Skeletal muscle tissue (tissue), 4 donors: ENCODE results near the gene STKLD1. TPM values are rescaled to one million over a fixed set of nuclear protein-coding genes. Genes with fewer than 3 reads are reported as not detected.
A peak's percentile ranks its signal among the peaks of the same experiment; 100 is the strongest.
"Not testable (repeated sequence)": the region's sequence is repeated elsewhere in the genome, so short reads cannot be mapped to it uniquely, and the experiment has no call there.

ENCODE experiments used
- H3K27ac ChIP-seq: one replicate; pipeline ENCODE4 v1.7.0; 2013; ENCODE audit warnings: mild to moderate bottlenecking, low read depth, low read length, inconsistent platforms
- H3K27me3 ChIP-seq, 3 donors: one replicate each; pipeline ENCODE4 v1.7.0; 2013; ENCODE audit warnings: low read length in 3 of 3; ENCODE audit not compliant: control insufficient read depth in 3 of 3, insufficient read depth in 3 of 3
- H3K36me3 ChIP-seq, 3 donors: one replicate each; pipeline ENCODE4 v1.7.0; 2013; ENCODE audit warnings: low read length in 3 of 3; ENCODE audit not compliant: control insufficient read depth in 3 of 3, insufficient read depth in 3 of 3
- H3K4me1 ChIP-seq, 3 donors: one replicate each; pipeline ENCODE4 v1.7.0; 2013; ENCODE audit warnings: low read length in 3 of 3, mild to moderate bottlenecking in 3 of 3; ENCODE audit not compliant: control insufficient read depth in 3 of 3, insufficient read depth in 3 of 3
- H3K4me3 ChIP-seq, 3 donors: one replicate each; pipeline ENCODE4 v1.7.0; 2013; ENCODE audit warnings: low read length in 3 of 3
- H3K9ac ChIP-seq, 3 donors: one replicate each; pipeline ENCODE4 v1.7.0; 2013; ENCODE audit warnings: low read length in 3 of 3, mild to moderate bottlenecking in 3 of 3, moderate library complexity in 2 of 3, low read depth in 1 of 3
- H3K9me3 ChIP-seq, 3 donors: one replicate each; pipeline ENCODE4 v1.7.0; 2013; ENCODE audit warnings: low read length in 3 of 3; ENCODE audit not compliant: control insufficient read depth in 3 of 3
- total RNA-seq: library from RNA; depleted of rRNA; stranded (reverse); fragments of >200 nt; gene quantifications from one replicate; pipeline ENCODE4 v1.2.3, GENCODE V29; 2014
- donor health status: Osteomylitis.

STKLD1 gene
- total RNA-seq, 1 donor from 2014 or later: 1.0 TPM

DNA sequence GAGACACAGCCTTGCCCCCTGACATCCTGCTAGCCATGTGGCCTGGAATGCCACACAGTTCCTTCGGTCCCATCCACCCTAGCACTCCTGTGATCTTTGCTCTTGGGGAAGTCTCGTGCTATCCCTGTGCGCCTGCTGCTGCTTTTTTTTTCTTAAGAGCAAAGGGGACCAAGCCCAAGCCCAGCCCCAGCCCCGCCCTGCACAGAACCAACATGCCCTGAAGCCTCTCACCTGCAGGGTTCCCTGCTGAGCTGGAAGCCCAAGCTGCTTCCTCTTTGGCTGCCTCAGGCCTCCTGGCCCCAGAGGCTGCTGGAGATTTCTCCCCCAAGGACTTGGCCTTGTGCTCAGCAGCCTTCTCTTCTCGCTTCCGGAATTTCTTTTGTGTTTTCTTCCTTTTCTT lies 42.0 kb upstream of the STKLD1 start:
- Histone ChIP-seq H3K9me3 (no peaks in the 10 kb centered on the region), H3K4me1 (peaks cover 18 to 30% (median 25%) of the 10 kb centered on the region in 3 donors), H3K27me3 (no peaks in the 10 kb centered on the region), H3K9ac (no peak overlapping the region), H3K27ac (no peak overlapping the region), H3K4me3 (peak overlapping the region in 1 of 3 donors; percentile 7), H3K36me3 (peaks cover 32 to 42% (median 37%) of the 10 kb centered on the region in 3 donors)

DNA sequence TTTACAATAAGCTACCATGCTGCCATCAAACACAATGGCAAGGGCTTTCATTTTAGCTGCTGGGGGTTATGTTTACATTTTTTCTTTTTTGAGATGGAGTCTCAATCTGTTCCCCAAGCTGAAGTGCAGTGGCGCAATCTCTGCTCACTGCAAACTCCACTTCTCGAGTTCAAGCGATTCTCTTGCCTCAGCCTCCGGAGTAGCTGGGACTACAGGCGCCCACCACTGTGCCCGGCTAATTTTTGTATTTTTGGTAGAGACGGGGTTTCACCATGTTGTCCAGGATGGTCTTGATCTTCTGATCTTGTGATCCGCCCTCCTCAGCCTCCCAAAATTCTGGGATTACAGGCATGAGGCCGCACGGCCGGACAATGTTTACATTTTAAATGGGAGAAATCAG lies 41.3 kb upstream of the STKLD1 start:
- peak overlapping the region in 2 of 3 donors; percentile 85 to 91 for H3K9ac ChIP-seq
- H3K36me3 ChIP-seq: peaks cover 38 to 43% (median 41%) of the 10 kb centered on the region in 3 donors
- H3K27me3 ChIP-seq, H3K27ac ChIP-seq, H3K9me3 ChIP-seq: not testable (repeated sequence)
- H3K4me3 ChIP-seq: peak overlapping the region in 2 of 3 donors; percentile 78 to 93
- peaks cover 19 to 36% (median 29%) of the 10 kb centered on the region in 3 donors for H3K4me1 ChIP-seq

DNA sequence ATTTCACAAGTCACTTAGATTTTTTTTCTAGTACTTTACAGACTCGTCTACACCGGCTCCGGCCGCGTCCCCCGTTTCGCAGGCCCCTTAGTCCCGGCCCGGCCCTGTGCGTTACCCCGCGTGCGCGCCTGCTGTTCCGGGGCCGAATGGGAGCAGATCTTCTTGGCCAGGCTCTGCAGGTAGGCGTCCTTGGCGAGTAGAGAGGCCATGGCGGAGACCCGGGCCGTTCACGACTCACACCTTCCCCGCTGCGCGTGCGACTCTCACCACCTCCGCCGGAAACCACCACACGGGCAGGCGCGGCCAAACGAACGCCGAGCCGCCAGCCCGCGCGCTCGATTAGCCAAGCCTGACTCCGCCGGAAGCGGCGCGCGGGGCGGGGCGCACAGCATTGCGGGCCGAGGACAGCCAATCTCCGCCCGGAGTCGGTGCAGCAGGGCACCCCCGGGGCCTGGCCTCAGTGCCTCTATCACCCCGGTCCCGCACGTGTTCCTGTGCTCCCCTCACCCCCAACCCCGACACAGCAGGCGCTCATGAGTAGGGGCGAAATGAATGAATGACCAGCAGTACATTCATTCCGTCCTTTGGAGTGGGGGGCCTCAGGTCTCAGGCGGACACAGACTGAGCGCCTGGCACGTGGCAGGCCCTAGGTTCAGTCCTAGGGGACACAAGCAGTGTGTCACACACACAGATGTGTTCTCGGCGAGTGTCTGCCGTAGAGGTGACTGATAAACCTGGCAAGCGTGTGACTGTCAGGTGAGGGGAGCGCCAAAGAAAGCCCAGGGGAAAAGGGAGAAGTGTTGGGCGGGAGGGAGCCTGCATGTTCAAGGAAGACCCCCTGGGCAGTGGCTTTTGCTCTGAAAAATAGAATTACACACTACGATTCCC lies 40.0 kb upstream of the STKLD1 start, which contains the start of gene SURF6:
Gene SURF6 (minus strand): TSS at position 265 of the 888 bp plus-strand sequence. CDS start 56 bp downstream, at position 209.
- Histone ChIP-seq H3K4me1 (peaks cover 25 to 47% (median 29%) of the 10 kb centered on the region in 3 donors), H3K4me3 (peak within 1 kb of the TSS; percentile 78 to 94 (median 93)), H3K27me3 (no peaks in the 10 kb centered on the region), H3K9me3 (no peaks in the 10 kb centered on the region), H3K27ac (peak within 1 kb of the TSS; percentile 60), H3K9ac (peak within 1 kb of the TSS; percentile 79 to 91 (median 85)), H3K36me3 (peaks cover 49% of the 10 kb centered on the region in 3 donors)

DNA sequence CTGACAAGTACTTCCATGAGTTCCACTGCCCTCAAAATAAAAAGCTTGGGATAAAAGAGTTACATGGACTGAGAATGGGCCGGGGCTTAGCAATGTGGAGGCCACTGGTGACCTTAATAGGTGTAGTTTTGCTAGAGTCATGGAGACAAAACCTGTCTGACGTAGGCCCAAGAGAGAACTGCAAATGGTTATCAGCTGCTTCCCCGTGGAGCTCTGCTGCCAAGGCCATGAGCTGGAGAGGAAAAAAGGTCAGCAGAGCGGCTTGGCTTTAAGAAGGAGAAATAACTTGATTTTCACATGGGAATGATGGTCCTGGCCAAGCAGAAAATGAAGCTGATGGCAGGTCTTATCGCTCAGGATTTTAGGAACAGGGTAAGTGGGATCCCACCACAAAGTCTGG lies 36.5 kb upstream of the STKLD1 start:
- peaks cover 47 to 51% (median 50%) of the 10 kb centered on the region in 3 donors for H3K36me3 ChIP-seq
- H3K27me3 ChIP-seq: no peaks in the 10 kb centered on the region
- no peaks in the 10 kb centered on the region for H3K9me3 ChIP-seq
- no peak overlapping the region for H3K4me3 ChIP-seq
- peak overlapping the region; percentile 3 for H3K27ac ChIP-seq
- H3K4me1 ChIP-seq: peaks cover 20 to 54% (median 21%) of the 10 kb centered on the region in 3 donors
- H3K9ac ChIP-seq: no peak overlapping the region

DNA sequence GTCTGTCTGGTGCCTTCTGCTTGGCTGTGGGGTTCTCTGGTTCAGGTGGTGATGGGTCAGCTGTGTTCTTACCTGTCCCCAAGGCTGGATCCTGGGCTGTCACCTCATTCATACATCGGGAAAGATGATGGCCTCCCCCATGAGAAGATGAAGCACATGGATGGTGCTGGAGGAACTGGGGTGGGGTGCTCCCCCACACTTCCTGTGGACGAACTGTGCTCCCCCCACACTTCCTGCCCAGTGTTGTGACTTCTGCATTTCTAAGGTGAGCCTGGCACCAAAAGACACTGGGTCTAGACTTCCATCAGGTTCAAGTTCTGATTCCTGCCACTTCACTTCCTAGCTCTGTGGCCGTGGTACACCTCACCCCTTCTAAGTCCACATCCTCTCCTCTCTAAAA lies 35.9 kb upstream of the STKLD1 start:
- Histone ChIP-seq H3K9me3 (no peaks in the 10 kb centered on the region), H3K4me3 (no peak overlapping the region), H3K4me1 (peaks cover 15 to 50% (median 15%) of the 10 kb centered on the region in 3 donors), H3K36me3 (peaks cover 53 to 57% (median 54%) of the 10 kb centered on the region in 3 donors), H3K9ac (peak overlapping the region in 1 of 3 donors; percentile 50), H3K27ac (peak overlapping the region; percentile 3), H3K27me3 (no peaks in the 10 kb centered on the region)

DNA sequence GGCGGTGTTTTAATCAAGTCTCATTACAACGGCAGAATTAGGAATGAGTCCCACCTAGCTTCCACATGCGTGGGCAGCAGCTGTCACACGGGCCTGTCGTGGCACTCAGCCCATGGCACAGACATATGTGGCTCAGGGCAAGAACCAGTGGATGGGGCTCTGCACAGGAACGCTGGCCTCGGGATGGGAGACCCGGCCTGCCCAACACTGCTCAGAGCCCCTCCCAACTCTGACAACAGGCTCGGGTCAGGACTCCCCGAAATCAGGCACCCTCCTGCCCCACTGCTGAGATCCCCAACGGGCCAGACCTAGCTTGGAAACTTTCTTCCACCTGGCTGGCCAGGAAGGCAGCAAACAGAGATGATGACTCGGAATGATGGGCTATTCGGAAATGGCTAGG lies 35.2 kb upstream of the STKLD1 start:
- Histone ChIP-seq H3K27ac (peak overlapping the region; percentile 40), H3K4me3 (peak overlapping the region in 1 of 3 donors; percentile 23), H3K27me3 (no peaks in the 10 kb centered on the region), H3K9ac (peak overlapping the region in 1 of 3 donors; percentile 25), H3K9me3 (no peaks in the 10 kb centered on the region), H3K36me3 (peaks cover 58 to 64% (median 60%) of the 10 kb centered on the region in 3 donors), H3K4me1 (peaks cover 14 to 50% (median 14%) of the 10 kb centered on the region in 3 donors)

DNA sequence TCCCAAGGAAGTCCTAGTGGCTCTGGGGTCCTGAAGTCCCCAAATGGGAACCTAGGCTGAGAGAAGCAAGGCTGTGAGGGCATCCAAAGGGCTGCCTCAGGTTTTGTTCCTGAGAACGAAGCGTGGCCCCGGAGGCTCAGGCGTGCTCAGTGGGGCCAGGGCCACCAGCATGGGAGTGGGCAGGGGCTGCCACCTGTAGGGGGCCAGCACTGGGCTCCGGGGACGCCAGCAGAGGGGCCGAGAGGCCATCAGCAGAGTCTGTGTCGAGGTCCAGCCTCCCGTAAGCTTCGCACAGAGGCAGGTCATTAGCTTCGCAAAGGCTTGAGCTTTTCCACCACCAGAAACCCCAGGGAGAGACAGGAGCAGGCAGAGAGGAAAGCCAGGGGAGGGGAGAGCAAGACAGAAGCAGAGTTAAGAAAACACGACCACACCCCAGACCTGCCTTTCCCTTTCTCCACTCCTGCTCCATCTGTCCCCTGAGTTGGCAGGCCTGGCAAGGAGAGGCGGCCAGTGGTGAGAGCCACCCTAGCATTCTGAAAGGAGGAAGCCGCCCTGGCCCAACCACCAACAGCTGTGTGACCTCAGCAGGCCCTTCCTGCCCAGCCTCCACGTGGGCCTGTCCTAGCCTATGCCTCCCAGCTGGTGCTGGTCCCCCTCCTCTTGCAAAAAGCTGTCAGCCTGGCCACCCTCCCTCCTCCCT lies 34.6 kb upstream of the STKLD1 start:
- peak overlapping the region in 1 of 3 donors; percentile 25 for H3K9ac ChIP-seq
- H3K27ac ChIP-seq: peak overlapping the region; percentile 40
- H3K36me3 ChIP-seq: peaks cover 59 to 65% (median 61%) of the 10 kb centered on the region in 3 donors
- H3K4me1 ChIP-seq: peaks cover 17 to 52% (median 18%) of the 10 kb centered on the region in 3 donors
- no peaks in the 10 kb centered on the region for H3K9me3 ChIP-seq
- no peaks in the 10 kb centered on the region for H3K27me3 ChIP-seq
- peak overlapping the region in 1 of 3 donors; percentile 23 for H3K4me3 ChIP-seq

DNA sequence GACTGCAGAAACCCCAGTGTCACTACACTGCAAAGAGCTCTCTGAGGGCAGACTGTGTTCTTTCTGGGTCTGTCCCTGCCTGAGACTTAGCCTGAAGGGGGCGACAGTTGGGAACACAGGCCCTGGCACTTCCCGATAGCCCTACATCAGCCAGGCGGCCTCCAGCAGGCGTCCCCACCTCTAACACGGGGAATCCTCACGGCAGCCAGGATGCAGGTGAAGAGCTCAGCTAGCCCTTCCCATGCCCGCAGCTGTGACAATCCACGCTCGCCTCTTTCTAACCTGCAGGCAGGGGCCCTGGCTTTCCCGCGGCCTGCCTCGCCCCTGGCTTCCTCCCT lies 34.1 kb upstream of the STKLD1 start:
- H3K27me3 ChIP-seq: no peaks in the 10 kb centered on the region
- peaks cover 59 to 65% (median 61%) of the 10 kb centered on the region in 3 donors for H3K36me3 ChIP-seq
- H3K9ac ChIP-seq: peak overlapping the region in 1 of 3 donors; percentile 8
- H3K4me3 ChIP-seq: no peak overlapping the region
- peaks cover 19 to 52% (median 20%) of the 10 kb centered on the region in 3 donors for H3K4me1 ChIP-seq
- no peaks in the 10 kb centered on the region for H3K9me3 ChIP-seq
- H3K27ac ChIP-seq: no peak overlapping the region

DNA sequence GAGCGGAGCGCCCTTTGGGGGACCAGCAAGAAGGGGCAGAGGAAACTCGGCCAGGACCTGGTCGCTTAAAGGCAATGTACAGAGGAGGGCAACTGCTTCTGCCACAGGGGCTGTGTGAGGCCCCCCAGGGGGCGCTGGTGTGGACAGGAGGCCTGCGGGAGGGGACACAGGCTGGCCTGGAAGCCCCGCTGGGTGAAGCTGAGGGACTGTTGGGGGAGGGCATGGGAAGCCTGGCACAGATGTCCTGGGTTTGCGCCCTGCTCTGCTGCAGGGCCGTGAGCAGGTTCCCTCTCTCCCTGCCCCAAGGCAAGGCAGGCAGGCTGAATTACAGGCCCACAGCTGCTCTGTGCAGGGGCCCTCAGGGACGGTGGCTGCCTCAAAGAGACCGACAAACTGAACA lies 33.6 kb upstream of the STKLD1 start:
- H3K9me3 ChIP-seq: no peaks in the 10 kb centered on the region
- no peaks in the 10 kb centered on the region for H3K27me3 ChIP-seq
- H3K4me3 ChIP-seq: no peak overlapping the region
- H3K9ac ChIP-seq: peak overlapping the region in 1 of 3 donors; percentile 8
- H3K4me1 ChIP-seq: peaks cover 19 to 51% (median 20%) of the 10 kb centered on the region in 3 donors
- no peak overlapping the region for H3K27ac ChIP-seq
- H3K36me3 ChIP-seq: peaks cover 59 to 65% (median 61%) of the 10 kb centered on the region in 3 donors
